Tibial artery (tissue), 4 donors: Measurements from ENCODE around the gene DPY30.
"Not testable (repeated sequence)": the region's sequence is repeated elsewhere in the genome, so short reads cannot be mapped to it uniquely, and the experiment has no call there.

Experiments
- DNase-seq, 2 donors: peaks; one replicate each; pipeline ENCODE4 v3.0.0-alpha.2; 2019
- H3K27ac ChIP-seq, 2 donors: fragments of 200-600 bp; sonication (generic) in 1 of 2; 1 replicate in 1 of 2; 2 replicates in 1 of 2; pipeline ENCODE4 v1.5.1; 2018 to 2019; ENCODE audit warnings: mild to moderate bottlenecking in 1 of 2
- H3K27me3 ChIP-seq, 2 donors: fragments of 200-600 bp; sonication (generic) in 1 of 2; one replicate each; pipeline versions ENCODE4 v1.5.1 to v1.6.0; 2016 to 2019
- H3K36me3 ChIP-seq, 3 donors: fragments of 200-600 bp; sonication (generic) in 2 of 3; one replicate each; pipeline ENCODE4 v1.5.1; 2016 to 2019; ENCODE audit warnings: mild to moderate bottlenecking in 2 of 3
- H3K4me1 ChIP-seq, 4 donors: fragments of 200-600 bp; sonication (generic) in 2 of 4; 1 replicate in 3 of 4; 2 replicates in 1 of 4; pipeline ENCODE4 v1.5.1; 2016 to 2019
- H3K4me3 ChIP-seq, 2 donors: fragments of 200-600 bp; sonication (generic) in 1 of 2; 1 replicate in 1 of 2; 2 replicates in 1 of 2; pipeline ENCODE4 v1.5.1; 2018 to 2019; ENCODE audit warnings: mild to moderate bottlenecking in 2 of 2
- H3K9me3 ChIP-seq, 3 donors: fragments of 200-600 bp; sonication (generic) in 1 of 3; one replicate each; pipeline ENCODE4 v1.5.1; 2016 to 2019
- intact Hi-C: fragments of 100-400 bp; cut with DNase I; formaldehyde crosslinking; loops from one replicate; pipeline ENCODE4 v1.15.0; 2023; ENCODE audit warnings: low total_unique reads
- TF ChIP-seq, protein P1 (sequence below), 2 experiments: fragments of 200-600 bp in 1 of 2; fragments of 450-650 bp in 1 of 2; IDR thresholded peaks; one replicate each; pipeline ENCODE4 v1.5.1; 2017 to 2019; ENCODE audit warnings: antibody characterized with exemption in 2 of 2, mild to moderate bottlenecking in 1 of 2, moderate library complexity in 1 of 2

The DPY30 gene

GRCh38 chr2:32063310-32064020 lies 23.9 kb upstream of the DPY30 start, which contains the start of gene SPAST:
TSS of gene SPAST (plus strand) at chr2:32063556. CDS start at chr2:32063832, 276 bp downstream.
- TF ChIP-seq, protein P1, sequence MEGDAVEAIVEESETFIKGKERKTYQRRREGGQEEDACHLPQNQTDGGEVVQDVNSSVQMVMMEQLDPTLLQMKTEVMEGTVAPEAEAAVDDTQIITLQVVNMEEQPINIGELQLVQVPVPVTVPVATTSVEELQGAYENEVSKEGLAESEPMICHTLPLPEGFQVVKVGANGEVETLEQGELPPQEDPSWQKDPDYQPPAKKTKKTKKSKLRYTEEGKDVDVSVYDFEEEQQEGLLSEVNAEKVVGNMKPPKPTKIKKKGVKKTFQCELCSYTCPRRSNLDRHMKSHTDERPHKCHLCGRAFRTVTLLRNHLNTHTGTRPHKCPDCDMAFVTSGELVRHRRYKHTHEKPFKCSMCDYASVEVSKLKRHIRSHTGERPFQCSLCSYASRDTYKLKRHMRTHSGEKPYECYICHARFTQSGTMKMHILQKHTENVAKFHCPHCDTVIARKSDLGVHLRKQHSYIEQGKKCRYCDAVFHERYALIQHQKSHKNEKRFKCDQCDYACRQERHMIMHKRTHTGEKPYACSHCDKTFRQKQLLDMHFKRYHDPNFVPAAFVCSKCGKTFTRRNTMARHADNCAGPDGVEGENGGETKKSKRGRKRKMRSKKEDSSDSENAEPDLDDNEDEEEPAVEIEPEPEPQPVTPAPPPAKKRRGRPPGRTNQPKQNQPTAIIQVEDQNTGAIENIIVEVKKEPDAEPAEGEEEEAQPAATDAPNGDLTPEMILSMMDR (IDR thresholded peaks at IDR 0.05) = peak; percentile 72 to 88
- Histone ChIP-seq H3K36me3 (no peaks in the 10 kb centered on the region), H3K27ac (peak within 1 kb of the TSS; percentile 90 to 92), H3K9me3 (no peaks in the 10 kb centered on the region), H3K4me1 (peaks cover 0 to 32% (median 10%) of the 10 kb centered on the region in 4 donors), H3K27me3 (no peaks in the 10 kb centered on the region), H3K4me3 (peak within 1 kb of the TSS; percentile 68 to 95)
- intact Hi-C loops = loop anchor here (5.0 kb wide), 1 partner anchor 51 kb away; the partner anchor contains the start of gene MEMO1
- peak; percentile 97 to 99 for DNase-seq

DNA sequence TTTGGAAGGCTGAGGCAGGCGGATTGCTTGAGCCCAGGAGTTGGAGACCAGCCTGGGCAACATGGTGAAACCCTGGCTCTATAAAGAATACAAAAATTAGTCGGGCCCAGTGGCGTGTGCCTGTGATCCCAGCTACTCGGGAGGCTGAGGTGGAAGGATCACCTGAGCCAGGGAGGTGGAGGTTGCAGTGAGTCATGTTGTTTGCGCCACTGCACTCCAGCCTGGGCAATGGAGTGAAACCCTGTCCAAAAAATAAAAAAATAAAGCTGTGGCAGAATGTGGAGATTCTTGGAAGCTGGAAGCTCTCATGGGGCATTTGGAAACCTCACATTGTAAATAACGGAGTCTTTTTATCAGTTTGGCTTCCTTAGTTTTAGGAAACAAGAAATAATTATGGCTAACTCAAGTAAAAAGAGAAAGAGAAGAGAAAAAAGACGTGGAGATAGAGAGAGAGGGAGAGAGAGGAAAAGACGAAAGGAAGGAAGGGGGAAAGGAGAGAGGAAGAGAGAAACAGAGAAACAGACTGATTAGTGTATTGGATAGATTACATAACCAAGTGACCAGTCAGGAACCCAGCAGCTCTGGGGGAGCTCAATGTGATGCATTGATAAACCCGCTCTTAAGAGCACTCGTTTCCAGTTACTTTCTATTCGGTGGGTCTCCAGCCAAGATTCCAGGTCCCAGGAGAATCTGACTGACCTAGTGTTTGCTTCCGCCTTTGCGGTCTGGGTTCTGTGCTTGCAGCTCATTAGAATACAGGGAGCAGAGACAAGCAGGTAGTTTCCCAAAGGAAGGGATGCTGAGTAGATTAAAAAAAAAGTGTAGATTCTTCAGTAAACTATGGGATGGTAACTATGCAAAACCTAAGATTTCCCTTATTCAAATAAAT lies 22.6 kb upstream of the DPY30 start:
- H3K4me1 ChIP-seq = peaks cover 0 to 32% (median 10%) of the 10 kb centered on the region in 4 donors
- peak overlapping the region; percentile 90 to 92 for H3K27ac ChIP-seq
- peak; percentile 59 to 77 for DNase-seq
- TF ChIP-seq, protein P1 (IDR thresholded peaks at IDR 0.05) = no peak
- intact Hi-C loops = loop anchor here (5.0 kb wide), 1 partner anchor 50 kb away; the partner anchor contains the start of gene MEMO1
- H3K9me3 ChIP-seq = no peaks in the 10 kb centered on the region
- peak overlapping the region; percentile 68 to 95 for H3K4me3 ChIP-seq
- no peaks in the 10 kb centered on the region for H3K36me3 ChIP-seq
- no peaks in the 10 kb centered on the region for H3K27me3 ChIP-seq

GRCh38 chr2:32061430-32061829 lies 21.8 kb upstream of the DPY30 start:
- H3K27ac ChIP-seq = no peak overlapping the region
- H3K27me3 ChIP-seq = no peaks in the 10 kb centered on the region
- H3K4me1 ChIP-seq = peaks cover 0 to 30% (median 10%) of the 10 kb centered on the region in 4 donors
- no peak for DNase-seq
- no peaks in the 10 kb centered on the region for H3K36me3 ChIP-seq
- no peaks in the 10 kb centered on the region for H3K9me3 ChIP-seq
- TF ChIP-seq, protein P1 (IDR thresholded peaks at IDR 0.05) = no peak
- intact Hi-C loops = loop anchor here (5.0 kb wide), 1 partner anchor 49 kb away; the partner anchor contains the start of gene MEMO1
- no peak overlapping the region for H3K4me3 ChIP-seq

GRCh38 chr2:32060266-32060665 lies 20.7 kb upstream of the DPY30 start:
- H3K27ac ChIP-seq = no peak overlapping the region
- no peak for DNase-seq
- H3K4me1 ChIP-seq = peaks cover 0 to 20% (median 10%) of the 10 kb centered on the region in 4 donors
- H3K27me3 ChIP-seq = no peaks in the 10 kb centered on the region
- H3K4me3 ChIP-seq = no peak overlapping the region
- TF ChIP-seq, protein P1 (IDR thresholded peaks at IDR 0.05) = no peak
- intact Hi-C loops = loop anchor here (5.0 kb wide), 1 partner anchor 48 kb away; the partner anchor contains the start of gene MEMO1
- no peaks in the 10 kb centered on the region for H3K36me3 ChIP-seq
- no peaks in the 10 kb centered on the region for H3K9me3 ChIP-seq

DNA sequence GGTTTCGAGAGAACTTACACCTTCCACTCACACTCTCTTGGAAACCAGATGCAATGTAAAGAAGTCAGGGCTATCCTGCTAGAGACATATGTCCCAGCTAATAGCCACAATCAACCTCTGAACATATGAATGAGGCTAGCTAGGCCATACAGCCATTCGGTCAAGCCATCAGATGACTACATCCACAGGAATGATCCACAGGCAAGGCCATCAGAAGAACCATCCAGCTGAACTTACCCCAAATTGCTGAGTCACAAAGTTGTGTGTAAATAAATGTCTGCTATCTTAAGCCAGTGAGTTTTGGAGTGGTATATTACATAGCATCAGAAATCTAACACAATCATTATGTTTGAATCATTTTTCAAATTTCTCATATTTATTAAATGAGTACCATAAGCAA lies 18.5 kb upstream of the DPY30 start:
- no peaks in the 10 kb centered on the region for H3K36me3 ChIP-seq
- TF ChIP-seq, protein P1 (IDR thresholded peaks at IDR 0.05) = no peak
- H3K4me1 ChIP-seq = peaks cover 0 to 8% (median 3%) of the 10 kb centered on the region in 4 donors
- H3K9me3 ChIP-seq = no peaks in the 10 kb centered on the region
- DNase-seq = no peak
- no peak overlapping the region for H3K4me3 ChIP-seq
- intact Hi-C loops = no loop called here
- H3K27ac ChIP-seq = no peak overlapping the region
- no peaks in the 10 kb centered on the region for H3K27me3 ChIP-seq

DNA sequence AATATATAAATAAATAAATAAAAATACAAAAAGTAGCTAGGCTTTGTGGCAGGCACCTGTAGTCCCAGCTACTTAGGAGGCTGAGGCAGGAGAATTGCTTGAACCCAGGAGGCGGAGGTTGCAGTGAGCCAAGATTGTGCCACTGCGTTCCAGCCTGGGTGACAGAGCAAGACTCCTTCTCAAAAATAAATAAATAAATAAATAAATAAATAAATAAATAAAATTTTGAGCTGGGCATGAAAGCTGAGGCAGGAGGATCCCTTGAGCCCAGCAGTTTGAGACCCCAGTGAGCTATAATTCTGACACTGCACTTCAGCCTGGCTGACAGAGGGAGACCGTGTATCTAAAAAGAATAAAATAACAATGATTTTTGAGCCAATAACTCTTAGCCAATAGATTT lies 15.0 kb upstream of the DPY30 start:
- H3K4me3 ChIP-seq, H3K27me3 ChIP-seq, H3K36me3 ChIP-seq, H3K9me3 ChIP-seq, DNase-seq, H3K4me1 ChIP-seq, intact Hi-C loops, H3K27ac ChIP-seq: not testable (repeated sequence)
